ENCODE data around the gene MAP3K9.

- TF ChIP-seq CTCF (IDR thresholded peaks at IDR 0.05; ENCODE audit: insufficient read depth, low read length, poor library complexity, severe bottlenecking) (no peak), EZH2phosphoT487 (conservative IDR thresholded peaks at IDR 0.05; ENCODE audit: low read length) (no peak)
Observed at GRCh38 chr14:70776197-70776596, 33.1 kb downstream of the MAP3K9 start.
